GM21367 (cell line): ENCODE data around the gene MTHFD1L.
"Not testable (repeated sequence)": the region's sequence is repeated elsewhere in the genome, so short reads cannot be mapped to it uniquely, and the experiment has no call there.

Source experiments
- ATAC-seq: cut with Tn5 transposase; IDR thresholded peaks from one replicate; pipeline ENCODE4 v1.9.1; 2021; ENCODE audit not compliant: unreplicated experiment

MTHFD1L gene

DNA sequence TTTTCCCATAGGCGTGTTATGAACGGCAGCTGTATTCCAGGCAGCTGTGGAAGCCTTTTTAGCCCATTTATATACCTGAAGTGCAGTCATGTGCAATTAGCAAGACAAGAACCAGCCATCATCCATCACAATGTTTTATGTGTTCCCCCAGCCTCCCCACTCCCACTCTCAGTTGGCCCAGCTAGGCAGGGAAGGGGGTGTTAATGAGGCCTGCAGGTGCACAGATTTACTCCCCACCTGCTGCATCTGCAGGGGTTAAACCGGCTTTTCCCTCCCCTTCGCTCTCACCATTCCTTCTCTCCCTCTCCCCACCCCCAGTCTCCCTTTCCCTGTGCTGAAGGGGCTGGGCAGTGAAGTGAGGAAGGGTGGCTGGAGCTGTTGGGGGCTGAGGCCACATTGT lies 224.5 kb downstream of the MTHFD1L start:
- no peak for ATAC-seq

DNA sequence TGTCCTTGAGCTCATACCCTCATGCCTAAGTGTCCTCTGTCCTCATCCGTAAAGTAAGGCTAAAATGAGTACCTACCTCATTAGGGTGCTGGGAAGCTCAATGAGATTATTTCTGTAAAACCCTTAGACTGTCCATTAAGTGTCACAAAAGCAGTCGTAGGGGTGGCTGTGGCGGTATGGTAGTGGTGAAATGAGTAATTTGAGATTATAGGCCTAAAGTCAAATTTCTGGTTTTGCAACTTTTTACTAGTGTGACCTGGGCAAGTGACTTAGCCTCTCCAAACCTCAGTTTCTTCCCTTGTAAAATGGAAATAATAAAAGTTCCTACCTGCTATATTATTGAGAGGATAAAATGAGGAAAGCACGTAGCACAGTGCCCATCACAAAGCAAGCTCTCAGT lies 226.1 kb downstream of the MTHFD1L start:
- no peak for ATAC-seq

DNA sequence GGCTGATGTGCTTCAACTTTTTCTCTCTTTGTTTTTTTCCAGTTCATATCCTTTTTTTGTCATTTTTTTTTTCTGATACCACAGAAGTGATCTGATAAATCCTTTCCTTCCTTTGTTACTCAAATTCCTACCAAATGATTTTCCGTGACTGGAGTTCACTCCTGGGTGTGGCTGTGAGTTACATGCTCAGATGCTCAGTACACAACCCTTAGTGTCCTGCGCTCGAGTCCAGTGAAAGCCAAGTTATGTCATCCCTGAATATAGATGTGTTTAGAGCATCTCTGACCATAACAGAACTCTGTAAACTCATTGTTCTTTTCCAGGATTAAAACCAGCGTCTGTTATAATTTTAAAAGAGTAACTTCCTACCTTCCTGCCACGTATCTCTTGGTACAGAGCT lies 227.1 kb downstream of the MTHFD1L start:
- no peak for ATAC-seq

DNA sequence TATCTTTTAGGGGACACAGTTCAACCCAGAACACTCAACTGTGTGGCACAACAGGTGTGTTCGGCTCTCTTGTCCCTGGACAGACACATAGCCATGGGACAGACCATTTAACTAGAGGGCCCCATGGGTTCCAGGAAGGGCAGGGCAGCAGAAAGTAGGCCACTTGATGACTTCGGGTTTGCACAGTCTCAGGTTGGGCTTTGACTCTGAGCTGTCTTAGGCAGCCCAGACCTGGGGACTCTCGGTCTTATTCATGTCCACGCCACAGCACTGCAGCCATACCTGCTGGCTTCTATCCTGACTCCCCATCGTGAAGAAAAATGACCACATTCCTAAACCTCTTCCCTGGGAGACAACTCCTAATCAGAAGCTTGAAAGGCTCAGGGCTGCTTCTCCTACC lies 228.2 kb downstream of the MTHFD1L start:
- ATAC-seq, result no peak

DNA sequence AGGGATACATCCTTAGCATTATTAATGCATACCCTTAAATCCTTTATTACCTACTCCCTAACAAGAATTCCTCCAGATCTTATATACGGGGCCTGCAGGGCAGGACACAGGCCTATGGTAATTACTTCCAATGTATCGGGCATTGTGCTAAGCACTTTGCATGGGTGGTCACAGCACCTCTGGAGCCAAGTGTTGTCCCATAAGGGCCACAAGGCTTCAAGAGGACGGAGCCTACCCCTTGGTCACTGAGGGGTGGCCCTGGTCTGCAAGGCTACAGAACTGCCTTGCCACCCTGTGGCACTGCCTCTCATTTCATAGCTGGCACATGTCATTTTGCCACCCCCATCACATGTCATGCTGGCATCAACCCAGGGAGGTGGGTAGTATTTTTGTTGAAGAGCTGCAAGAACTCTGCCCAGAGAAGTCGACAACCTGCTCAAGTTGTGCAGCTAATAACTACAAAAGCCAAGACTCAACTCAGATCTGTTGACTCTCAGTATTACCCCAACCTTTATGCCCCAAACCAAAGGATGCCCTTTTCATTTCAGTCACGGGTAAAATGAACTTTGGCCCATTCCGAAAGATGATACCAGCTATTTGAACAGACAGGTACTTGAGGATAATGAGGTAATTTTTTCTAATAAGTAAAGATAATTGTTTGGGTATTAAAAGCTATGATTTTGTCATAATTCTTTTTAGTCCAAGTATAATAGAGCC lies 230.2 kb downstream of the MTHFD1L start:
- ATAC-seq, result no peak

DNA sequence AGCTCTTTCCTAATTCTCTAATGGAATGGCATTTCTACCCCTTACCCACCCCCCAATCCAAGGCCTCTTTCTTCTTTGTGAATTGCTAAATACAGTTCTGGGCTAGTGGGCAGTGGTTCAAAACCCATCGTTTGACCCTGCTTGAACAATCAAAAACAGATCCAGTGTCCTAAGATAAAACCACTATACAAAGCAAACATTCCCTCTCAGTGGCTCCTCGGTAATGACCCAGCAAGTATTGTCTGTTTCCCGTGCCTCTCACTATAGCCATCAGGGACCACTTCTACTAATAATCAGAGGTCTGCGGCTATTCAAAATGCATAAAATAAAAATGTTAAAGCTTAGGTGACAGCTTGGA lies 230.7 kb downstream of the MTHFD1L start:
- no peak for ATAC-seq

DNA sequence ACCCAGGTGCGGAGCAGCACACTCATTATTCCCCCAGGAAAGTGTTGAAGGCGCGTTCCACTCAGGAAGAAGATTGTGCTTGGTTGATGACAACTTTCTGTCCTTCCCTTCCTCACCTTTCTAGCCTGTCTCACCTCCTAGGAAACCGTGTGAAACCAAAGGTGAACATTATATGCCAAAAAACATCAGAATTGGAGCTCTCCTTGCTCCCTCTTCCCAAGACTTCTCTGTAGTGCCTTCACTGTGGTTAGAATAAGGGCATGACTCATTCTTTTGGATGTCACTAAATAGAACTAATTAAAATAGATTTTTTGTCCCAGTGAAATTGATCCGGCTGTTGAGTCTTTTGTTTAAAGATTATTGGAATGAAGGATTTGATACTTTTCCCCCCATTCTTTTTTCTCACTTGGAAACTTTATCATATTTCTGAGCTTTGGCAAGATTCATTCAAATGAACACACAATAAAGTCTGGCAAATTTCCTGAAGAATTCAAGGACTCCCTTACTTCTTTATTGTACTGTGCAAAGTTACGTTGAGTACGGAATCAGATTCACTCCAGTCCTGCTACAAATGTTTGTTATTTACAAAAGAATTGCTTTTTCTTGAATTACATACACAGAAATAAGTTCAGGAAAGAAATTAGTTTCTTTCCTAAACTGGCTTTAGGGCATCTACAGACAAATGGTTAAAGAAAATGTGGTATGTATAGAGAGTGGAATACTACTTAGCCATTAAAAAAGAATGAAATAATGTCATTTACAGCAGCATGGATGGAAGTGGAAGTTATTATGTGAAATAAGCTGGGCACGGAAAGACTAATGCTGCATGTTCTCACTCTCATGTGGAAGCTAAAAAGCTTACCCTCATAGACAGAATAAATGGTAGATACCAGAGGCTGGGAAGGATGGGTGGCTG lies 231.4 kb downstream of the MTHFD1L start:
- no peak for ATAC-seq

DNA sequence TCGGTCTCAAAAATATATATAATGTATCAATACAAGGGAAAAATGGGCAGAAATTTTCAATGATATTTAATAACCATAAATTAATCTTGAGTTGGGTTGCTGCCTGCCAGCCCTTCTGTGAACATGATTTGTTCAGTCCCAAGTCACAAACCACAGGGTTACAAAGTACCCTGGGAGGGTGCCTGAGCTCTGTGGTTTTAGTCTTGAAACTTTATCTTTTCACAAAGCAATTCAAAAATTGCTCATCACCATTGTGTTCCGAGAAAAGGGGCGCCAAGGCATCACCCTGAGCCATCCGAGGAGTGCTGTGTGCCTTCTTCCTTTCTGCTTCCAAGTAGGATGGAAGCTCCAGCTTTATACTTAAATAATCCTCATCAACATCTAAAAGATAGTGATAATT lies 232.7 kb downstream of the MTHFD1L start:
- ATAC-seq, result no peak

DNA sequence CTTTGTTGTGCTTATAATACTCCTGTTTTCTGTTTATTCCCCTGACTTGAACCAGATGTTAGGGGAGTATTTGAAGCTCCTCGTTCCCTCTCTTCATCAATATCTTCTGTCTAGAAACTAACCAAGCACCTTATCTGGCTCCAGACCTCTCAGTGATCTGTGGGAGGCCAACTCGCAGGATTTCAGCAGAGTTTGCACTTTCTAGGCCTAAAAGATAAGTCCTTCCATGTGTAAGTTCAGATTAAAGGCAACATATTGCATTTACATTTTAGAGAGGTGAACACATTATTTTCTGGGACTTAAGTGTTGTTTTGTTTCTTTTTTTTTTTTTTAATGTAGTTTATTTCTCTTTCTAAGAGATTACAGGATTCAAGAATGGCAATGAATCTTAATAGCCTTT lies 234.8 kb downstream of the MTHFD1L start:
- ATAC-seq, result no peak

DNA sequence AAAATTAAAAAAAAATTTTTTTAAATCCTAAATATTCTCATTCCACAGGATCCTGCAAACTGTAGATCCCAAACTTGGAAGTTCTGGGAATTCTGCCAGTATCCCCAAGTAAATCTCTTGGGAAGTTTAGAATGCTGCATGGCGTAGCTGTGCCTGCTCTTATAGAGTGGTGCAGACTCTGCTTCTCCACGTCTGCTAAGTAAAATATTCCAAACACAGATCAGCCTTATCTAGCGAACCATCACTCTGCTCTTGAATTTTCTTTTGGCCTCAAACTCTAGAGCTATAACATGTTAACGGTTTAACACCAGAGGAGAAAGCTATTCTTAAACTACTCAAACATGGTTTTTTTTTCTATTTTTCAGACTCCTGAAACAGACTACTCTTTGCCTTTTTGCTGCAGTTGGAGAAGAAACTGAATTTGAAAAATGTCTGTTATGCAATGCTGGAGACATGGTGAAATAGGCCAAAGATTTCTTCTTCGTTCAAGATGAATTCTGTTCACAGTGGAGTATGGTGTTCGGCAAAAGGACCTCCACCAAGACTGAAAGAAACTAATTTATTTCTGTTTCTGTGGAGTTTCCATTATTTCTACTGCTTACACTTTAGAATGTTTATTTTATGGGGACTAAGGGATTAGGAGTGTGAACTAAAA lies 235.8 kb downstream of the MTHFD1L start:
- no peak for ATAC-seq

DNA sequence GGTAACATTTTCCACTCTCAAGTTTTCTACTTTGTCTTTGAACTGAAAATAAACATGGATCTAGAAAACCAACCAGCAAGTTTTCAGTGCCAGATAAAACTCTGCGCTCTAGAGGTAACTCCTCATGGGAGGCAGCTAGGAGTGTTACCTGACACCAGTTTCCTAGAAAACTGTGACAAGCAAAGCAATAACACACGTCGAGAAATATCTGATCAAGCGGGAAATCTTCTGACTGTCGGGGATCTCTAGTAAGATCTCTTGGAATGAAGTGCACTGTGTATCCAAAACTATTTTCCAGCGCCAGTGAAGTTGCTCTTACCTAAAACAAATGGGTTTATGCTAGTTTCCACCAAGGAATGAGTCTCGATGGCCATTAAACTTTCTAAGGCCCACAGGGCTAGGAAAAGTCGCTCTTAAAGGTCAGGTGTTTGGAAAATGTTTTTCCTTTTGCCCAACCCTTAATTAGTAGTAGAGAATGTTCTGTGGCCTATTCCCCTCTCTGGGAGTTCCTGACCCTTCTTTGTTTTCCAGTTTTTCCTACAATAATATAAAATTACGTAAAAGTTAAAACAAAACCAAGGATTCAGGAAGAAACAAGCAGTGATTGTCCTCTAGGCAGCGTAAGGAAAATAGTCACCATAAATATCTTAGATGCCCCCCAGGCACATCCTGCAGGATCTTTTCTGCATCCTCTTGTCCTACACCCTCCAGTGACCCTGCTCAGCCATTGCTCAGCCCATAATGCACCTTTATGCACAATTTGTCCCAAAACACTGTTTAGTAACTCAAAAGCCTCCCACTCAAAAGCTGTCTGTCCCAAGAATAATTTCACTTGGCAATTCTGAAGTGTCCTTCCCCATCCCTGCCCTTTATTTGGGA lies 236.6 kb downstream of the MTHFD1L start:
- no peak for ATAC-seq

DNA sequence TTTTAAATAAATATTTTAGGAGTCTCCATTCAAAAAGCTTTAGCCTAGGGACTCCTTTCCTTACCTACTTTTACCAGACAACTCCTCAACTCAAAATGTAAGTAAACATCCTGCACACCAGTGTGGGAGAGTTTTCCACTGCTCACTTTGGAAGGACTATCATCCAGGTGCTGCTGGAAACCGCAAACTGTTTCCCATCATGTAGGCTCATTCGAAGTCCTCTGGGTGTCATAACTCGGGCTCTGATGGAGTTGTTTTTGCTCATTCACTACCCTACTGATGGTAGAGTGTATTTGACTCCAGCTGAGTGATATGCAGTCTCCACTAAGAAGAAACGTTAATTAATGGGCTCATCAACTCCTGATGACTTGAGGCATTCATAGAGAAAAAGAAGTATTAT lies 237.8 kb downstream of the MTHFD1L start:
- ATAC-seq, result no peak

DNA sequence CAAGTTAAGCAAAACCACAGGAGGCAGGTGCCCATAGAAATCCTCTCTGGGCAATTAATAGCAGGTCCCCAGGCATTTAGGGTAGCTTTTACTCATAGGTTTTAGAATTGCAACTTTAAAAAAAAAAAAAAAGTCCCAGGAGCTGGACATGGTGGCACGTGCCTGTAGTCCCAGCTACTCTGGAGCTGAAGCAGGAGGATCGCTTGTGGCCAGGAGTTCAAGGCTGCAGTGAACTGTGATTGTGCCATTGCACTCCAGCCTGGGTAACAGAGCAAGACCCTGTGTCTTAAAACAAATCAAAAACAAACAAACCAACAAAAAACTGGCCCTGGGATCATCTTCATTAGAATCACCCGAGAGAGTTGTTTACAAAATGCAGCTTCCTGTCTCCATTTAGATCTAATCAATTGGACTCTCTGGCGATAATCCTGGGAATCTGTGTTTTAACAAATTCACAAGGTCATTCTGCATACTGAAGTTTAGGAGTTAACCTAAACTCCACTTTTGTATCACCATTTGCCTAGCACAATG lies 242.5 kb downstream of the MTHFD1L start:
- ATAC-seq, result no peak

DNA sequence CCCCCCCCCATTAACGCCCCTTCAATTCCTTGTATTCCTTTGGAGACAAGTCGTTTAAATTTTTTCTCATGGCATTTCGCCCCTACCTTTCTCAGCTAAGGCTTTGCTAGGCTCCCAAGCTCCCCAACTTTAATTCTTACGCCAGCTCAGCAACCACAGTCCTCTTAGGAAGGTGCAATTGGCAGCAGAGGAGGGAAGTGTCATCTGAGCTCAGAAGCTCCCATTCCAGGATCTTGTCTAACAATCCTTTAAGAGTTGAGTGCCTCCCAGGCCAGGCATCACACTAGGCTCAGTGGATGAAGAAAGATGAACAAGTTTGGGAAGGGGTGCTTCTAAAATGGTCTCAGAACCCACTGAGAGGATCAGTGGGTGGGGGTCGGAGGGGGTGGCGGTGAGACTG lies 243.0 kb downstream of the MTHFD1L start:
- ATAC-seq, result no peak

DNA sequence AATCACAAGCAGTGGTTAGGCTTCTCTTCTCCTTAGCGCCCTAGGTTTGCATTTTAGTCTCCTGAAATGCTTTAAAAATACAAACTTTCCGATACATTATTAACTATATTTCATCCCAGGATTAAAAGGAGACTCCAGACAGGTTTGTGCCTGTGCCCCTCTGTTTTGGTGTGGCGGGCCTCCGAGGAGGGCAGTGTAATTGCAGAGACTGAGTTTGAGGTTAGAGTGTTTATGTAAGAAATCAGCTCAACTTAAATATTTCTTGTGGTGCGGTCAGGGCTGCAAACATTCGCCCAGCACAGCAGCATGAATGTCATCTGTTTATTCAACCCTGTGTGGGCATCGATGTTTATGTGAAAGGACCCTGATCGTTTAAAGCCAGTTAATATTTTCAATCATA lies 243.9 kb downstream of the MTHFD1L start:
- no peak for ATAC-seq

DNA sequence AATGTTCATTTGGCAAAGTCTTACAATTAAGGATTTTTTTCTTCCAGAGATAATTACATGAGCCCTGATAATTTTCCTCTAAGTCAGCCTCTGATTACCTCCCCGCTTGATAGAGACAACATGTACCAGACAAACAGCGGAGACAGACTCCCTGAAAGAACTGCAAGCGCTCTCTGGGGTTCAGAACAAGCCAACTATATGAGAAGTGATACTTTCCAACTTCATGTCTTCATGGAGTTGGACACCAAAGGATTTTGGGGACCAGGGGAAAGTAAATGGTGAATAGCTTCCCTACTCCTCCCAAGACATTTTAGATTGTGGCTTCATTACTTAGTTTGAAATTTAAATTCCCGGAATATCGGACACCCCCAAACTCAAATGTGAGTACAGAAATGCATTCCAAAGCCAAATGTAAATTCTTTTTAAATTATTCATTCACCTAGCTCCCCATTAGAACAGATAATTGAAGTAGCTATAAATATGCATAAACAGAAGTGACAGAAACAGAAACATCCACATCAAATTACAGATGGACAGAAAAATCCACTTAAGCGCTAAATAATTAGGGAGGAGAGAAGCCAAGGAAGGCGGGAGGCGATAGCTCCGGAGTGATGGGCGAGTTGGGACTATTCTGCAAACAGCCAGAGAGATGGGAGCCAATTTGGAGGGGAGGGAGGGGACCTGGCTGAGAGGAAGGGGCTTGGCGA lies 244.5 kb downstream of the MTHFD1L start:
- ATAC-seq, result no peak

DNA sequence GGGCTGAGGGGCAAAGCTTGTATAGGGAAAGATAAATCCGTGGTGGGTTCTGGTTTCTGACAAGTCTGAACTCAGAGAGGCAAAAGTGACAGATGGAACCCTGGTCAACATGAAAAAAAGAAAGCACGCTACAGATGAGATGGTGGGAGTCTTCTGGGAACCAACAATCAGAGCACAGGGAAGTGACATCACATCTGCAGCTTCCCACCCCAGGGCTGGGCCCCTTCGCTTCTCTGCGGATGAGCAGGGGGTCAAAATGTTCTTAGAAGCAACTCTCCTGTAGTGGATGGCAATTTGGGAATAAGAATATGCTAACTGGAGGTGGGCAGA lies 245.0 kb downstream of the MTHFD1L start:
- no peak for ATAC-seq

DNA sequence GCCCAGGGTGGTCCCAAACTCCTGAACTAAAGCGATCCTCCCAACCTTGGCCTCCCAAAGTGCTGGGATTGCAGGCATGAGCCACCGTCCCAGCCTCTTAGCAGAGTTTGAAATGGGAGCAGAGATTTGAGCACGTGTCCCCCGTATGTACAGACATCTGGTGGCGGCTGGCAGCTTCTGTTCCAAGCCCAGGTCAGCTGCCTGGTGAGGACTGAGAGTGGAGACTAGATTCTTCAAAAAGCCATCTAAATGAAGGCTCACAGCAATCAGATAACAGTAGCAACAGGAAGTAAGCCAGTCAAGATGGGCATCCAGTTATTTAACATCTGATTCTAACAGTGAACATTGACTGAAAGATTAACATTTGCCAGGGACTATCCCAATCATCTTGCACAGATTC lies 246.2 kb downstream of the MTHFD1L start:
- ATAC-seq, result no peak

DNA sequence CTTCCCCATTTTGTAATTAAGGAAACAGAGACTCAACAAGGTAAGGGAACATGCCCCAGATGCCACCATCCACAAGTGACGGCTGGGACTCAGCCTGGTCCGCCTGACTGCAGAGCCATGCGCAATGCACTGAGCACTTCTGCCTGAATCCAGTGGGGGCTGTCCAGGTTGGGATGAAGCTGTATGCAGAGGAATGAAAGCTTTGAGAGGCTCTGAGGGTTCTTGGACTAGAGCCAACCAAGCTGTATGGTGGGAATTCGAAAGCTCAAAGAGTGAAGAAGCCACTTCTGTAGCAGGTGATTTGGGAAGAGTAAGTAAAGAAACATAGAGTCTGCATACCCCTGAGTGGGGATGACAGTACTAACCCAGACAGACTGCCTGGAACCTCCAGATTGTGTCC lies 246.6 kb downstream of the MTHFD1L start:
- ATAC-seq, result no peak

DNA sequence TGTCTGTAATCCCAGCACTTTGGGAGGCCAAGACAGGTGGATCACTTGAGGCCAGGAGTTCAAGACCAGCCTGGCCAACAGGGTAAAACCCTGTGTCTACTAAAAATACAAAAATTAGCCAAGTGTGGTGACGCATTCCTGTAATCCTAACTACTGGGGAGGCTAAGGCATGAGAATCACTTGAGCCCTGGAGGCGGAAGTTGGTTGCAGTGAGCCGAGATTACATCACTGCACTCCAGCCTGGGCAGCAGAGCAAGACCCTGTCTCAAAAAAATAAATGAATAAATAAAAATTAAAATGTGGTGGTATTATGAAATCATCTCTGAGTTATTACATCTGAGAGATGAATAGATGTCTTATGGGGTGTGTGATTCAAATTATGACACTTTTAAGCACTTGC lies 247.4 kb downstream of the MTHFD1L start:
- not testable (repeated sequence) for ATAC-seq
